Nephron (organoid): ENCODE results near the gene SEMA6D.

ENCODE experiments used
- H3K27ac Mint-ChIP-seq, 3 experiments: 2 replicates each; pipeline ENCODE4 v1.8.0; 2020; ENCODE audit warnings: mixed read lengths in 3 of 3, mild to moderate bottlenecking in 2 of 3, moderate library complexity in 1 of 3
- H3K27me3 Mint-ChIP-seq: 2 replicates; pipeline ENCODE4 v1.8.0; 2021; ENCODE audit warnings: low read depth, mild to moderate bottlenecking, moderate library complexity, mixed read lengths
- H3K36me3 Mint-ChIP-seq: 2 replicates; pipeline ENCODE4 v1.8.0; 2020; ENCODE audit warnings: low read depth, mixed read lengths
- H3K4me1 Mint-ChIP-seq: 2 replicates; pipeline ENCODE4 v1.8.0; 2020; ENCODE audit warnings: mixed read lengths
- H3K4me3 Mint-ChIP-seq, 3 experiments: 2 replicates each; pipeline ENCODE4 v1.8.0; 2020; ENCODE audit warnings: mild to moderate bottlenecking in 3 of 3, mixed read lengths in 3 of 3, moderate library complexity in 2 of 3
- H3K9me3 Mint-ChIP-seq: 2 replicates; pipeline ENCODE4 v1.8.0; 2020; ENCODE audit warnings: mixed read lengths
- TF ChIP-seq, protein P1 (sequence below), 3 experiments: fragments of 200-600 bp; sonication (generic); IDR thresholded peaks; one replicate each; pipeline ENCODE4 v1.5.0; 2021; ENCODE audit warnings: antibody characterized with exemption in 3 of 3; ENCODE audit not compliant: unreplicated experiment in 3 of 3

The SEMA6D gene

GRCh38 chr15:47813748-47814384 lies 96.6 kb downstream of the SEMA6D start:
- Mint-ChIP-seq H3K27ac (no peak overlapping the region), H3K4me3 (no peak overlapping the region), H3K27me3 (peaks cover 11% of the 10 kb centered on the region), H3K36me3 (no peaks in the 10 kb centered on the region), H3K4me1 (peaks cover 30% of the 10 kb centered on the region), H3K9me3 (no peaks in the 10 kb centered on the region)
- TF ChIP-seq, protein P1, sequence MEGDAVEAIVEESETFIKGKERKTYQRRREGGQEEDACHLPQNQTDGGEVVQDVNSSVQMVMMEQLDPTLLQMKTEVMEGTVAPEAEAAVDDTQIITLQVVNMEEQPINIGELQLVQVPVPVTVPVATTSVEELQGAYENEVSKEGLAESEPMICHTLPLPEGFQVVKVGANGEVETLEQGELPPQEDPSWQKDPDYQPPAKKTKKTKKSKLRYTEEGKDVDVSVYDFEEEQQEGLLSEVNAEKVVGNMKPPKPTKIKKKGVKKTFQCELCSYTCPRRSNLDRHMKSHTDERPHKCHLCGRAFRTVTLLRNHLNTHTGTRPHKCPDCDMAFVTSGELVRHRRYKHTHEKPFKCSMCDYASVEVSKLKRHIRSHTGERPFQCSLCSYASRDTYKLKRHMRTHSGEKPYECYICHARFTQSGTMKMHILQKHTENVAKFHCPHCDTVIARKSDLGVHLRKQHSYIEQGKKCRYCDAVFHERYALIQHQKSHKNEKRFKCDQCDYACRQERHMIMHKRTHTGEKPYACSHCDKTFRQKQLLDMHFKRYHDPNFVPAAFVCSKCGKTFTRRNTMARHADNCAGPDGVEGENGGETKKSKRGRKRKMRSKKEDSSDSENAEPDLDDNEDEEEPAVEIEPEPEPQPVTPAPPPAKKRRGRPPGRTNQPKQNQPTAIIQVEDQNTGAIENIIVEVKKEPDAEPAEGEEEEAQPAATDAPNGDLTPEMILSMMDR (IDR thresholded peaks at IDR 0.05; ENCODE audit: unreplicated experiment in 3 of 3) = no peak

DNA sequence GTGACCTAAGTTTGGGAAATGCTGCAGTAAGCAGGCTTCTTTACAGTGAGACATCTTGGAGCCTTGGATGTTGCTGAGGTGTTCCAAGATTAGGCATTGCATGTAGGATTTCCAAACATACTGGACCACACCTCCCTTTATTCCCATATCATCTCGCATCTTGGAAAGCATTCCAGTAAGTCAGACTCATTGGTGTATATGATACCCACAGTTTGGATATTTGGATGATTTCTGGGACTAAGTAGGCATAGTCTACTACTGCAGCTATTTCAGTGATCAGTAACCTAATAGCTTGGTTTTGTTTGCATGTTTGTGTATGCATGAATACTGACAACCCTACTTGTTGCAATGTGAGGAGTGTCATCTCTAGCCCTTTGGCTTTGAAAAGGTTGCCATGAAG lies 97.3 kb downstream of the SEMA6D start:
- Mint-ChIP-seq H3K27ac (no peak overlapping the region), H3K4me3 (no peak overlapping the region), H3K4me1 (peaks cover 37% of the 10 kb centered on the region)

GRCh38 chr15:47817969-47818548 lies 100.8 kb downstream of the SEMA6D start:
- TF ChIP-seq, protein P1 (IDR thresholded peaks at IDR 0.05; ENCODE audit: unreplicated experiment in 3 of 3) = no peak
- H3K27ac Mint-ChIP-seq = peak overlapping the region in 1 of 3 experiments; percentile 27
- H3K36me3 Mint-ChIP-seq = no peaks in the 10 kb centered on the region
- no peak overlapping the region for H3K4me3 Mint-ChIP-seq
- peaks cover 62% of the 10 kb centered on the region for H3K4me1 Mint-ChIP-seq
- peaks cover 11% of the 10 kb centered on the region for H3K27me3 Mint-ChIP-seq
- H3K9me3 Mint-ChIP-seq = no peaks in the 10 kb centered on the region

More for the DNA sequence above, 97.3 kb downstream of the SEMA6D start:
- TF ChIP-seq, protein P1 (IDR thresholded peaks at IDR 0.05; ENCODE audit: unreplicated experiment in 3 of 3) = no peak
- Mint-ChIP-seq H3K9me3 (no peaks in the 10 kb centered on the region), H3K36me3 (no peaks in the 10 kb centered on the region), H3K27me3 (peaks cover 11% of the 10 kb centered on the region)

GRCh38 chr15:47819158-47819557 lies 101.9 kb downstream of the SEMA6D start:
- peak overlapping the region in 1 of 3 experiments; percentile 29 for H3K27ac Mint-ChIP-seq
- peaks cover 55% of the 10 kb centered on the region for H3K4me1 Mint-ChIP-seq
- TF ChIP-seq, protein P1 (IDR thresholded peaks at IDR 0.05; ENCODE audit: unreplicated experiment in 3 of 3) = no peak
- H3K36me3 Mint-ChIP-seq = no peaks in the 10 kb centered on the region
- no peaks in the 10 kb centered on the region for H3K9me3 Mint-ChIP-seq
- no peak overlapping the region for H3K4me3 Mint-ChIP-seq
- peaks cover 11% of the 10 kb centered on the region for H3K27me3 Mint-ChIP-seq

DNA sequence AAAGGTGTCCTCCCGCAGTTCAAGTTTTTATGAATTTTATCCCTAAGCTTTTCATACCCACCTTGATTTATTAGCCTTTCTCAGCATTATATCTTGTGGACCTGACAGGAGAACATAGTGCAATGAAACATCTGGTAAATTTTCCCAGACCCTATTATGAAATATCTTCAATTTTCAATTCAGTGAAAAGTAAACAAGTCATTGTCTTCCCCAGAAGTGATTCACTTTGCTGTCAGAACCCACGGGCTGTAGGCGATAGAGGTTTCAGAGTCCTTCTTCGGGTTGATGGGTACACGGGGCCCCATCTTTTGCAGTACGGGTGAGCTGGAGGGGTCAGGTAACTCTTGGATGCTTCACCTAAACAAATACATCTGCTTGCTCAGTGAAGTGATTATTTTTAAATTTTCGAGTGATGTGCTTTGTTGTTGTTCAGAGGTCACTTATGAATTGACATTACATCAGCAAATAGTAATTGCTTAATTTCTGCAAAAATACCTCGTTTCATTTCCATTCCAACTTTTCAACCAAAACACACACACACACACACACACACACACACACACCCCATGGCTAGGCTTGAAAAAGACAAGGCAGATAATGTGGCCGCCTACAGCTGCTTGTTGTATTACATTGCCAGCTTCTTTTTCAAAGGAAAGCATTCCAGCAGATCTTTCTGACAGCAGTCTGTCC lies 102.9 kb downstream of the SEMA6D start:
- Mint-ChIP-seq H3K27me3 (peaks cover 11% of the 10 kb centered on the region), H3K36me3 (no peaks in the 10 kb centered on the region), H3K27ac (peak overlapping the region; percentile 29 to 41 (median 29)), H3K4me1 (peaks cover 54% of the 10 kb centered on the region), H3K9me3 (no peaks in the 10 kb centered on the region), H3K4me3 (peak overlapping the region in 1 of 3 experiments; percentile 19)
- TF ChIP-seq, protein P1 (IDR thresholded peaks at IDR 0.05; ENCODE audit: unreplicated experiment in 3 of 3) = no peak
